HL-60 (cell line): ENCODE data around the gene NOS2.

Experiments
- CTCF ChIP-seq: IDR thresholded peaks from one replicate; pipeline ENCODE4 v1.5.1; 2011; ENCODE audit warnings: low read length, control low read depth, inconsistent platforms; ENCODE audit not compliant: insufficient read depth
- GABPA ChIP-seq: IDR thresholded peaks from 2 replicates; pipeline ENCODE4 v1.6.1; 2012; ENCODE audit warnings: low read depth
- POLR2AphosphoS5 ChIP-seq: IDR thresholded peaks from 2 replicates; pipeline ENCODE4 v1.6.1; 2012; ENCODE audit warnings: low read depth
- REST ChIP-seq: IDR thresholded peaks from 2 replicates; pipeline ENCODE4 v1.6.1; 2012; ENCODE audit warnings: low read depth; ENCODE audit not compliant: insufficient replicate concordance
- SPI1 ChIP-seq: IDR thresholded peaks from 2 replicates; pipeline ENCODE4 v1.6.1; 2012; ENCODE audit warnings: low read depth, mild to moderate bottlenecking, borderline replicate concordance

- TF ChIP-seq CTCF (no peak), POLR2AphosphoS5 (no peak), GABPA (no peak), REST (no peak), SPI1 (no peak)
Observed at GRCh38 chr17:27810211-27810901, 10.0 kb upstream of the NOS2 start.
